Fibroblast of mammary gland (primary cell): ENCODE measurements around the gene RAPGEF2.
A peak's percentile ranks its signal among the peaks of the same experiment; 100 is the strongest.
"Not testable (repeated sequence)": the region's sequence is repeated elsewhere in the genome, so short reads cannot be mapped to it uniquely, and the experiment has no call there.

Source experiments
- DNase-seq: peaks from one replicate; pipeline ENCODE4 v3.0.0-alpha.2; 2010; ENCODE audit warnings: low read depth
- H3K4me3 ChIP-seq: 2 replicates; pipeline ENCODE4 v1.5.1; 2011; ENCODE audit warnings: low read depth, mild to moderate bottlenecking, low read length, moderate library complexity; ENCODE audit not compliant: control insufficient read depth
- CTCF ChIP-seq: conservative IDR thresholded peaks from 2 replicates; pipeline ENCODE4 v1.5.1; 2011; ENCODE audit warnings: low read depth, low read length, inconsistent platforms; ENCODE audit not compliant: control insufficient read depth, insufficient read depth

The RAPGEF2 gene

GRCh38 chr4:159102622-159103383 is at the start of gene RAPGEF2:
Gene RAPGEF2, plus strand, starts transcription at chr4:159103079. Its CDS starts 1,084 bp downstream, at chr4:159104163.
- H3K4me3 ChIP-seq = peak within 1 kb of the TSS; percentile 89
- no peak for TF ChIP-seq CTCF
- peak; percentile 89 for DNase-seq

GRCh38 chr4:159055833-159056232 is 47.0 kb upstream of the RAPGEF2 start:
- no peak for TF ChIP-seq CTCF
- no peak for DNase-seq
- H3K4me3 ChIP-seq = no peak overlapping the region

GRCh38 chr4:159060161-159060560 is 42.7 kb upstream of the RAPGEF2 start:
- no peak for TF ChIP-seq CTCF
- no peak for DNase-seq
- H3K4me3 ChIP-seq = no peak overlapping the region

GRCh38 chr4:159062381-159062780 is 40.5 kb upstream of the RAPGEF2 start:
- H3K4me3 ChIP-seq = no peak overlapping the region
- TF ChIP-seq CTCF = no peak
- DNase-seq = no peak

GRCh38 chr4:159065513-159066240 is 37.2 kb upstream of the RAPGEF2 start:
- DNase-seq = no peak
- H3K4me3 ChIP-seq = no peak overlapping the region
- TF ChIP-seq CTCF = no peak

GRCh38 chr4:159068139-159068538 is 34.7 kb upstream of the RAPGEF2 start:
- DNase-seq, H3K4me3 ChIP-seq: not testable (repeated sequence)

GRCh38 chr4:159069922-159070321 is 33.0 kb upstream of the RAPGEF2 start:
- H3K4me3 ChIP-seq = no peak overlapping the region
- TF ChIP-seq CTCF = no peak
- DNase-seq = peak; percentile 97
